PC-9 (cell line): ENCODE results near the gene RBM18. TPM values are rescaled to one million over a fixed set of nuclear protein-coding genes. Genes with fewer than 3 reads are reported as not detected.

Source experiments
- BruUV-seq: library from RNA; stranded (reverse); fragments of 400-500 nt; replicated peaks from 2 replicates; lab custom pipeline; 2021; lab: Mats Ljungman, UMichigan
- CTCF ChIA-PET: fragments of 300-600 bp; sonication (Branson Sonifier 250); formaldehyde crosslinking; loops from one replicate; lab custom pipeline; 2022; ENCODE audit warnings: antibody characterized with exemption; lab: Charles Lee
- POLR2A ChIA-PET: fragments of 300-600 bp; sonication (Branson Sonifier 250); formaldehyde crosslinking; loops from one replicate; lab custom pipeline; 2022; ENCODE audit warnings: antibody characterized with exemption; ENCODE audit not compliant: unreplicated experiment; lab: Charles Lee
- DNase-seq, 2 experiments: peaks; one replicate each; pipeline versions ENCODE4 v3.0.0 to v3.0.0-alpha.2; 2015 to 2022; ENCODE audit warnings: mixed read lengths in 1 of 2
- H2AFZ ChIP-seq: fragments of 200-600 bp; sonication (generic); 2 replicates; pipeline ENCODE4 v1.8.1; 2017; ENCODE audit warnings: antibody characterized with exemption
- H3F3A ChIP-seq: fragments of 200-600 bp; sonication (generic); 2 replicates; pipeline ENCODE4 v1.8.1; 2017; ENCODE audit warnings: antibody characterized with exemption, mild to moderate bottlenecking, low read depth; ENCODE audit not compliant: insufficient read depth
- H3K27ac ChIP-seq: fragments of 200-600 bp; sonication (generic); 2 replicates; pipeline ENCODE4 v1.6.1; 2016; ENCODE audit warnings: mixed run types
- H3K27me3 ChIP-seq: fragments of 200-600 bp; sonication (generic); 2 replicates; pipeline ENCODE4 v1.6.1; 2016; ENCODE audit warnings: low read depth, mixed run types; ENCODE audit not compliant: insufficient read depth
- H3K36me3 ChIP-seq: fragments of 200-600 bp; sonication (generic); 2 replicates; pipeline ENCODE4 v1.6.1; 2016; ENCODE audit warnings: low read depth, mixed run types
- H3K4me1 ChIP-seq: fragments of 200-600 bp; sonication (generic); replicated peaks from 2 replicates; pipeline ENCODE4 v1.6.1; 2016; ENCODE audit warnings: mixed run types; ENCODE audit not compliant: insufficient read depth
- H3K4me2 ChIP-seq: fragments of 200-600 bp; sonication (generic); 2 replicates; pipeline ENCODE4 v1.6.1; 2017; ENCODE audit warnings: mixed run types
- H3K4me3 ChIP-seq: fragments of 200-600 bp; sonication (generic); 2 replicates; pipeline ENCODE4 v1.6.1; 2016; ENCODE audit warnings: mixed run types
- H3K79me2 ChIP-seq: fragments of 200-600 bp; sonication (generic); 2 replicates; pipeline ENCODE4 v1.6.1; 2017; ENCODE audit warnings: low read depth, mixed run types
- H3K9me2 ChIP-seq: fragments of 200-600 bp; sonication (generic); 2 replicates; pipeline ENCODE4 v1.8.1; 2017; ENCODE audit warnings: mild to moderate bottlenecking; ENCODE audit not compliant: insufficient read depth
- H3K9me3 ChIP-seq: fragments of 200-600 bp; sonication (generic); 2 replicates; pipeline ENCODE4 v1.8.1; 2016; ENCODE audit warnings: low read depth; ENCODE audit not compliant: insufficient read depth
- H4K20me1 ChIP-seq: fragments of 200-600 bp; sonication (generic); 2 replicates; pipeline ENCODE4 v1.8.1; 2017; ENCODE audit not compliant: insufficient read depth
- EZH2 ChIP-seq: fragments of 200-600 bp; sonication (generic); IDR thresholded peaks from 2 replicates; pipeline ENCODE4 v1.8.0; 2017; ENCODE audit warnings: antibody characterized with exemption, low read depth
- intact Hi-C: fragments of 100-400 bp; cut with micrococcal nuclease; formaldehyde crosslinking; loops from one replicate; pipeline ENCODE4 v1.10.0; 2022; ENCODE audit not compliant: unreplicated experiment
- total RNA-seq: library from RNA; stranded (reverse); gene quantifications from 2 replicates; pipeline ENCODE4 v1.2.3, GENCODE V29; 2021
- TF ChIP-seq, protein P1 (sequence below): fragments of 200-600 bp; sonication (generic); conservative IDR thresholded peaks from 2 replicates; pipeline ENCODE4 v1.6.1; 2017; ENCODE audit warnings: mixed run types, antibody characterized with exemption, mild to moderate bottlenecking, moderate library complexity

RBM18 gene
- total RNA-seq, 1 experiment from 2014 or later = 15.1 TPM

DNA sequence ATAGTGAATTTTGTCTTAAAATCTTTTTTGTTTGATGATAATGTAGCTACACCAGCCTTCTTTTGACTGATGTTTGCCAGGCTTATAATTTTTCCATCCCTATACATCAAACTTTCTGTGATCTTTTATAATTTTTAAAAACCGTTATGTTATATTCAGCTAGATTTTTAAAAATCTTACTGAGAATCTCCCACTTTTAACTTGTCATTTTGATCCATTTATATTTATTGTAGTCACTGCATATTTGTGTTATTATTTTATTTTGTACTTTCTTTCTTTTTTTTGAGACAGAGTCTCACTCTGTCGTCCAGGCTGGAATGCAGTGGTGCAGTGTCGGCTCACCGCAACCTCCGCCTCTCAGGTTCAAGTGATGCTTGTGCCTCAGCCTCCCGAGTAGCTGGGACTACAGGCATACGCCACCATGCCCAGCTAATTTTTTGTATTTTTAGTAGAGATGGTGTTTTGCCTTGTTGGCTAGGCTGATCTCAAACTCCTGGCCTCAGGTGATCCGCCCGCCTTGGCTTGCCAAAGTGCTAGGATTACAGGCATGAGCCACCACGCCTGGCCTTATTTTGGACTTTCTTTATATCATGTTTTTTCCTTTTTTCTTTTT is 12.8 kb upstream of the RBM18 start:
- CTCF ChIA-PET = no interaction called here
- Histone ChIP-seq H3K79me2 (peaks cover 72% of the 10 kb centered on the region), H3K9me3 (peaks cover 22% of the 10 kb centered on the region; the same call in 1 of the 2 replicates), H3K27me3 (no peaks in the 10 kb centered on the region), H3K36me3 (peaks cover 68% of the 10 kb centered on the region), H3K9me2 (no peaks in the 10 kb centered on the region), H2AFZ (no peak overlapping the region), H4K20me1 (peaks cover 35% of the 10 kb centered on the region), H3K27ac (no peak overlapping the region), H3K4me3 (no peak overlapping the region), H3K4me2 (no peak overlapping the region), H3F3A (0 out of 2 replicates have a peak, but pooled peaks cover 4% of the 10 kb centered on the region), H3K4me1 (no peaks in the 10 kb centered on the region; the same call in 1 of the 2 replicates)
- intact Hi-C loops = no loop called here
- POLR2A ChIA-PET = no interaction called here
- BruUV-seq = no TSS peak
- TF ChIP-seq, protein P1, sequence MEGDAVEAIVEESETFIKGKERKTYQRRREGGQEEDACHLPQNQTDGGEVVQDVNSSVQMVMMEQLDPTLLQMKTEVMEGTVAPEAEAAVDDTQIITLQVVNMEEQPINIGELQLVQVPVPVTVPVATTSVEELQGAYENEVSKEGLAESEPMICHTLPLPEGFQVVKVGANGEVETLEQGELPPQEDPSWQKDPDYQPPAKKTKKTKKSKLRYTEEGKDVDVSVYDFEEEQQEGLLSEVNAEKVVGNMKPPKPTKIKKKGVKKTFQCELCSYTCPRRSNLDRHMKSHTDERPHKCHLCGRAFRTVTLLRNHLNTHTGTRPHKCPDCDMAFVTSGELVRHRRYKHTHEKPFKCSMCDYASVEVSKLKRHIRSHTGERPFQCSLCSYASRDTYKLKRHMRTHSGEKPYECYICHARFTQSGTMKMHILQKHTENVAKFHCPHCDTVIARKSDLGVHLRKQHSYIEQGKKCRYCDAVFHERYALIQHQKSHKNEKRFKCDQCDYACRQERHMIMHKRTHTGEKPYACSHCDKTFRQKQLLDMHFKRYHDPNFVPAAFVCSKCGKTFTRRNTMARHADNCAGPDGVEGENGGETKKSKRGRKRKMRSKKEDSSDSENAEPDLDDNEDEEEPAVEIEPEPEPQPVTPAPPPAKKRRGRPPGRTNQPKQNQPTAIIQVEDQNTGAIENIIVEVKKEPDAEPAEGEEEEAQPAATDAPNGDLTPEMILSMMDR = no peak
- TF ChIP-seq EZH2 = no peak
- DNase-seq = no peak

DNA sequence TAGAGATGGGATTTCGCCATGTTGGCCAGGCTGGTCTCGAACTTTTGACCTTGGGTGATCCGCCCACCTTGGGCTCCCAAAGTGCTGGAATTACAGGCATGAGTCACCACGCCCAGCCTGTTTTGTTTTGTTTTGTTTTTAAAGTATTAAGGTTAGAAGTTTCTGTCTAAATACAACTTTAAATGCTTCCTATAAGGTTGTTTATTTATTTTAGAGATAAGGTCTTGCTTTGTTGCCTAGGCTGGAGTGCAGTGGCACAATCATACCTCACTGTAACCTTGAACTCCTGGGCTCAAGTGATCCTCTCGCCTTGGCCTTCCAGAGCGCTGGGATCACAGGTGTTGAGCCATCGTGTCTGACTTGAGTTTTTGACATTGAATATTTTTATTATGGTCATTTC is 11.5 kb upstream of the RBM18 start:
- Histone ChIP-seq H3F3A (peaks cover 8% of the 10 kb centered on the region; the same call in 1 of the 2 replicates), H3K4me2 (no peak overlapping the region), H3K4me3 (no peak overlapping the region), H2AFZ (no peak overlapping the region), H3K9me3 (peaks cover 22% of the 10 kb centered on the region; the same call in 1 of the 2 replicates), H3K27me3 (no peaks in the 10 kb centered on the region), H3K27ac (no peak overlapping the region), H3K9me2 (no peaks in the 10 kb centered on the region), H4K20me1 (peaks cover 35% of the 10 kb centered on the region), H3K4me1 (no peaks in the 10 kb centered on the region; the same call in 1 of the 2 replicates), H3K36me3 (peaks cover 65% of the 10 kb centered on the region), H3K79me2 (peaks cover 85% of the 10 kb centered on the region)
- intact Hi-C loops = no loop called here
- no peak for TF ChIP-seq EZH2
- TF ChIP-seq, protein P1 = no peak
- DNase-seq = peak in 1 of 2 experiments; percentile 2
- BruUV-seq = no TSS peak
- ChIA-PET CTCF (no interaction called here), POLR2A (no interaction called here)

DNA sequence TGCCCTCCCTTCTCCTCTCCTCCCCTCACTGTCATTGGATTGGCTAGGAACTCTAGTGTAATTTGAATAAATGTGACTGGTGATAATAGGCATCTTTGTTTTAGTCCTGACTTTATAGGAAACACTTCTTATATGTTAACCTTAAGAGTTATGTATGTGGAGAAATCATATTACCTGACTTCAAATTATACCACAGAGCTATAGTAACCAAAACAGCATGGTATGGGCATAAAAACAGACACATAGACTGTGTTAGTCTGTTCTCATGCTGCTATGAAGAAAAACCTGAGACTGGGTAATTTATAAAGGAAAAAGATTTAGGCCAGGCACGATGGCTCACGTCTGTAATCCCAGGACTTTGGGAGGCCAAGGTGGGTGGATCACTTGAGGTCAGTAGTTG is 9.4 kb upstream of the RBM18 start:
- no peak for DNase-seq
- Histone ChIP-seq H3K4me3 (no peak overlapping the region), H4K20me1 (peaks cover 23% of the 10 kb centered on the region), H3K4me1 (no peaks in the 10 kb centered on the region; the same call in 1 of the 2 replicates), H3K4me2 (no peak overlapping the region), H2AFZ (no peak overlapping the region), H3K27me3 (no peaks in the 10 kb centered on the region), H3F3A (peaks cover 4% of the 10 kb centered on the region; the same call in 1 of the 2 replicates), H3K79me2 (peaks cover 84% of the 10 kb centered on the region), H3K9me2 (no peaks in the 10 kb centered on the region), H3K36me3 (peaks cover 58% of the 10 kb centered on the region), H3K27ac (no peak overlapping the region), H3K9me3 (peaks cover 22% of the 10 kb centered on the region; the same call in 1 of the 2 replicates)
- BruUV-seq = no TSS peak
- TF ChIP-seq, protein P1 = no peak
- no peak for TF ChIP-seq EZH2
- intact Hi-C loops = no loop called here
- ChIA-PET POLR2A (no interaction called here), CTCF (no interaction called here)
